Measurements from ENCODE around the gene DMRT3.

The DMRT3 gene, protein sequence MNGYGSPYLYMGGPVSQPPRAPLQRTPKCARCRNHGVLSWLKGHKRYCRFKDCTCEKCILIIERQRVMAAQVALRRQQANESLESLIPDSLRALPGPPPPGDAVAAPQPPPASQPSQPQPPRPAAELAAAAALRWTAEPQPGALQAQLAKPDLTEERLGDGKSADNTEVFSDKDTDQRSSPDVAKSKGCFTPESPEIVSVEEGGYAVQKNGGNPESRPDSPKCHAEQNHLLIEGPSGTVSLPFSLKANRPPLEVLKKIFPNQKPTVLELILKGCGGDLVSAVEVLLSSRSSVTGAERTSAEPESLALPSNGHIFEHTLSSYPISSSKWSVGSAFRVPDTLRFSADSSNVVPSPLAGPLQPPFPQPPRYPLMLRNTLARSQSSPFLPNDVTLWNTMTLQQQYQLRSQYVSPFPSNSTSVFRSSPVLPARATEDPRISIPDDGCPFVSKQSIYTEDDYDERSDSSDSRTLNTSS

DNA sequence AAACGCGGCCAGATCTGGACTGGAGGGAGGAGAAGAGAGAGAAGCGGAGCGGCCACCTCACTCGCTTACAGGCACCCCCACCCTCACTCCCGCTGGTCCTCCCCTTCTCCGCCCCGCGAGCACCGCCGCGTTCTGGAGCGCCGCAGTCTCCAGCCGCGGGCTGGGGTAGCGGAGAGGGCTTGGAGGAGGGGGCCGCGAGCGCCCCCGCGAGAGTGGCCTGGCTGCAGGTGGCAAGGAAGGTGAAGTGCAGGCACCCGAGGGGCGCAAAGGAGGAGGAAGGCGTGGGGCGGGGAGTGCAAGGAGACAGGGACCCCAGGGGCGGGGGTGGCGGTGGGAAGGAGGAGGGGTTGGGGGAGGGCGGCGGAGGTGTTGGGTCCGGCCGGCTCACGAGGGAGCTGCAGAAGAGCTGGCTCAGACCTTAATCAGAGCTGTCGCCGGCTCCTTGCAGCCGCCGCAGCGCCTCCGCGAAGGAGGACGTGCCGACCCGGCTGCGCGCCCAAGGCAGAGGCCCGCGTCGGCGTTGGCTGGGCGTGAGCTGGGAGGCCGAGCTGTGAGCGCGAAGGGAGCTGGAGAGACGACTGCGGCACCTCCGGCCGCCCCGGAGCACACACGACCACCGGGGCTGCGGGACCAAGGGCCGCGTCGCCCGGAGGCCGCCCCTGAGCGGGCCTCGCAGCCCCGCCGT, at the start of gene DMRT3:
DMRT3 (plus strand) TSS at position 398 of the 685 bp plus-strand sequence. CDS start 347 bp downstream, outside the sequence.
- DNase-seq (ENCODE audit: low spot score), result no peak

DNA sequence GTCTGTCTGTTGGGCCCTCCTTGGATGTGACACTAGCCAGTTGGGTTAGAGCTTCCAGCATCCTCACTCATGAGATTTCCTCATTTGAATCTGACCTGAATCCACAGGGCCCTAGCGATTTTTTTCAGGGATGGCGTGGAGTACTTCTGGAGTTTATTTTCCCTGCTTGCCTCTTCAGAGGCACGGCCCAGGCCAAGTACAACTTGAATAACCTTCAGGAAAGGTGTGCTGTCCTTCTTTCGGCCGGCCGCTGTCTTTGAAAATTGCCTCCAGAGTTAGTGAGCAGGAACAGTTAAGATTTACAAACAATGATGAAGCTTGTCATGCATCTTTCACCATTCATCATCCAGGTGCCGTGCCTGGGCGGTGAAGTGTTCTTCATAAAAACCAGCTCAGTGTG, 49.5 kb upstream of the DMRT3 start:
- DNase-seq (ENCODE audit: low spot score), result no peak

DNA sequence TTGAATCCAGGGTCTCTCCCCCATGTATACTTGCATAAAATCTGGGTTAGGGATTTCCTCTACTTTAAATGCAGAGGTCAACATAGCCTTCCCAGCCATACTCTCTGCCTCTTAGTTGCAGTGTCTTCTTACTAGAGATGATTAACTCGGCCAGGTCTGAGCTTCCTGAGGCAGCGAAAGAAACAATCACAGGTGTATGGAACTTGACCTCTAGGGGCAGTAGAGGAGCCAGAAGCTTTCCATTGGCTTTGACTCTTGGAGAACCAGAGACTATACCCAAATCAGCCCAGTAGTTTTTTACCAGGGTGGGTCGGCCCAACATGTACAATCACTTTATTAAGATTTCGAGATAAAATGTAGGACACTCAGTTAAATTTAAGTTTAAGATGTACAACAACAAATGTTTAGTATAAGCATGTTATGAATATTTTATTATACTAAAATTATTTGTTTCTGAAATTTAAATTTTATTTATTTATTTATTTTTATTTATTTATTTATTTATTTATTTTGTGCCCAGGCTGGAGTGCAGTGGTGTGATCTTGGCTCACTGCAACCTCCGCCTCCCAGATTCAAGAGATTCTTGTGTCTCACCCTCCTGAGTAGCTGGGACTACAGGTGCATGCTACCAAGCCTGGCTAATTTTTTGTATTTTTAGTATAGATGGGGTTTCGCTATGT, 48.0 kb upstream of the DMRT3 start:
- no peak for DNase-seq (ENCODE audit: low spot score)

DNA sequence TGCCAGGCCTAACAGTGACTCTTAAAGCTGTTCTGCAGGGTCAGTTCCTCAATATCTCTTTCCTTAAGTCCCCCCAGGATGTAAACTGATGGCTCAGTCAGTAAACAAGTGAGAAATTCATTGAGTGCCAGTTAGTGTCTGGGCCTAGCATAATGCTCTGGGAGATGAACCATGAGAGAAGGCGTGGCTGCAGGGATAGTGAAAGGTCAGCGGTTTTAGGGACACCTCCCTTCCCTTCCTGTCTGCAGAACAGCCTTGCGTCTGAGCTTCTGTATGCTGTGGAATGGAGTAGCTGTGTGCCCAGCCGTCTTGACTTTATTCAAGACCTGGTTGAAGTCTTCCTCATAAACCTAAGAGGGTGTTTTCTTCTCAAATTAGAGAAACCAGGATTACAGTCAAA, 46.7 kb upstream of the DMRT3 start:
- no peak for DNase-seq (ENCODE audit: low spot score)

DNA sequence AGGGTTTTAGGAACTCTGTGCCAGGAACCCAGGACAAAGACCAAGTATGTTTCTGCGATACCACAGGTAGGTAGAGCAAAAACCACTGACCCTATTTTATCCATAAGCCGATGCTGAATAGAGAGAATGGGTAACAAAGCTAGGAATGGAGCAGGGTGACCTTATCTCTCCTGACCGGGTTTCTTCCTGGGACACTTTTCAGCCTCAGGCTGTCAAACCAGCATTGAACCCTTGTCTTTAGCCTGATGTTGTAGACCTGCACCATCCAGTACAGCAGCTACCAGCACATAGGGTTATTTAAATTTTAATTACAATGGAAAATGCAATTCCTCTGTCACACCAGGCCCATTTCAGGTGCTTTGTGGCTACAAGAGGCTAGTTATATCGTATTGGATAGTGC, 43.1 kb upstream of the DMRT3 start:
- no peak for DNase-seq (ENCODE audit: low spot score)

DNA sequence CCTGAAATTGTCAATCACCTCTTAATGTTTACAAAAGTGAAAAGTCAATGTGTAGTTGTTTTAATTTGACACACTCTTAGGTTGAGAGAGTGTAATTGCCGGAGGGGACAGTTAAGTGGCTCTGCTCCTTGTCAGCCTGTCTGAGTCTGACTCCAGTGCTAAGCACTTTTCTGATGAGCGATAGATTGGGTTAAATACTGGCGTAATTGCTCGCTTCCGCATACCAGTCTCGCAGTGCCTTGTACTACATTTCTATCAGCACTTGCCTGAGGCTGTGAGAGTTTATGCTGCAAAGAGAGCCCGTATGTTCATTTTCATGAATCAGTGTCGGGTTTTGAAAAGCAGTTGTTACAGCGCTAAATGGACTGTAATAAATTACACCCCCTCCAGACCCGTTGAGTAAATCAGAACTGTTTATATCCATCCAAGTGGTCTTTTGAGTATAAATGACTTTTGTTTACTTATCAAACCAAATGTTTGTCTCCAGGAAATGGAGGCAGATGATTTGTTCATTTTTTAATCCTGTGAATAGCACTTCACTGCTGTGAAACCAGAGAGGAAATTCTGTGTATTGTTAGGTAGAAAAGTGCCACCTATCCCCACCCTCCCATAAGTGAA, 41.0 kb upstream of the DMRT3 start:
- DNase-seq (ENCODE audit: low spot score), result no peak

DNA sequence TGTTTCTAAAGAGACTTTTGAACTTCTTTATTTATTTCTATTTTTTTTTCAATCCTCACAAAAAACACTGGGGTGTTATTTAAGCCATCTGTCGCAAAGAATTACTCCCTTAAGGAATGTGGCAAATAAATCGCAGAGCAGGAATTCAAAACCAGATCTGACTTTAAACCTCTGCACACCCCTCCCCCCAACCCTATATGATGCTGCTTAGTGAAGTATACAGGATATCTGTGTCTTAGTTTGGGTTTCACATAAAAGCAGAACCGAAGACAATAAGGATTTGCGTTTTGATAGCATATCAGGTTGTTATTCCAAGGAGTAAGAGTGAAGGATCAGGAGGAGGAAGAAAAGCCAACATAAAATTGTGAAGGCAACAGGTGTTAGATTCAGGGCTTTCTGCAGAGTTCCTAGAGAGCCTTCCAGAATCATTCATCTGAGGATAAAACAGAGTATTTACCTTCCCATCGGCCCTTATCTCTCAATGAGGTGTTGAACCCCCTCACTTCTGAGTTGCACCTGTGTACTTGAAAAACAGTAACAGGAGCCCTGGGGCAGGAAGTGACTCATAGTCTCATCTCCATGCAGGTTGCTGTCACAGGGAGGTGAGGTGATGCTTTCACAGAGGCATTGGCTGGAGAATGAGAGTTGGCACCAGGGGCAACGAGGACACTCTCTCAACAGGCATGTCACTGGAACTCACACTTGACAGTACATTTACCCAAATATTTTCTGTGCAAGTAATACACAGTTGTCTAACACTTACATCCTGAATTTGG, 33.5 kb upstream of the DMRT3 start:
- no peak for DNase-seq (ENCODE audit: low spot score)

DNA sequence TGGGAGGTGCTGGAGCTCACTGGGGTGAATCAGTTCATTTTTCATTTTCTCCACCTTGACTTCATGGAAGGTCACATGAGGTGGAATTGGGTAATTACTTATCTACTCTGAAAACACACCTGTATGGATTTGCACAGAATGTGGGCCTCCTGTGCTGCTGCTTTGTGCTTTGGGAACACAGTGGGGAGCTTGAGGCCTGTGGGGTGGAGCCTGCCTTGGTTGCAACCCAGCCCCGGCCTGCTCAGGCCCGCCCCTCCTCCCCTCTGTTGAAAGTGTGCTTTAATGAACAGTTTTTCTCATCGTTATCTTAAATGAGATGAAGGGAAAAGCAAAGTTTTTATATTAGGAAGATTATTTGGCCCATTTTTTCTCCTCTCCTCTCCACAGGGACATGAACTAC, 28.5 kb upstream of the DMRT3 start:
- no peak for DNase-seq (ENCODE audit: low spot score)

DNA sequence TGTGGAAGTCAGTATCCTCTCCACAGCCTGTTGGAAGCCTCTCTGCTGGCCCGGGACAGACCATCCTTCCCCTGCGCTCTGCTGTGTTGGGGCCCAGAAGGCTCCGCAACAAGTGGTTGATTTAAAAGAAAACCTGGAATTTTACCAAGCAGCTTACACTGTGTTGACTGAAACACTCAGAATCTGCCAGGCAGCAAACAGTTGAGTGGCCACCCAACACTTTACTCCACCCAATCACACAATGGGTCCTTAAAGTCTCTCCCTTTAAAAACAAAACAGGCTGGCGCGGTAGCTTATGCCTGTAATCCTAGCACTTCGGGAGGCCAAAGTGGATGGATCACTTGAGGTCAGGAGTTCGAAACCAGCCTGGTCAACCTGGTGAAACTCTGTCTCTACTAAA, 28.0 kb upstream of the DMRT3 start:
- no peak for DNase-seq (ENCODE audit: low spot score)

DNA sequence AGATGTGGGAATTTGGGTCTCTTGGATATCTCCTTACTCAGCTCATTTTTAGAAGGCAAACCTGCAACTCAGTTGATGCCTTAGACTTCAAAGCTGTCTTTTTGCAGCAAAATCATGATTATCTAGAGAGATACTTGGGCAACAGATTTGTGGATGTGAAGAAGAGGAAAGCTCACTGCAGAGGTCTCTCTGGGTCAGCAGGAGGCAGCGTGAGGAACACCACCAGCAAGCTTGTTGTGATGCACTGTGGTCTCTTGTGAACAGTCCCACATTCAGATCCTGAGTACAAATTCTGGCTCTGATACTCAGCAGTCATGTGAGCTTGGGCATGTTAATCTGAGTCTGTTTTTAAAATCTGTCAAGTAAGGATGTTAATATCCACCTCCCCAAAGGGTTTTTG, 26.3 kb upstream of the DMRT3 start:
- DNase-seq (ENCODE audit: low spot score), result no peak

DNA sequence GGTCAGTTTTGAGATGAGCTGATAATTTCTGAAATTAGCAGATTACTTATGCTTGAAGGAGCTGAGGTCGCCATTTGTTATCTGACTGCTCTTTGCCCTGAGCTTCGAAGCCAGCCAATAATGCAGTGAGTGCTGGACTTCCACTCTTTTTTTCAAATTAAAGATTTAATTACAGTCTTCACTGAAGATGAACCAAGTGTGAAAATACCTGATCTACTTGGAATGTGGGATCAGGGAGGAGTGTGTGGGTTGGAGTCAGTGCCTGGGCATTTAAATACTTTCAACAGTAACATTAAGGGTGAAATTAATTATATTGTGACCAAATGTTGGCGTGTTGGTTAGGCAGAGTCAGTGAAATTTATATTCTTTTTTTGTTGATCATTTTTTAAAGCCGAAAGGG, 23.9 kb upstream of the DMRT3 start:
- no peak for DNase-seq (ENCODE audit: low spot score)

DNA sequence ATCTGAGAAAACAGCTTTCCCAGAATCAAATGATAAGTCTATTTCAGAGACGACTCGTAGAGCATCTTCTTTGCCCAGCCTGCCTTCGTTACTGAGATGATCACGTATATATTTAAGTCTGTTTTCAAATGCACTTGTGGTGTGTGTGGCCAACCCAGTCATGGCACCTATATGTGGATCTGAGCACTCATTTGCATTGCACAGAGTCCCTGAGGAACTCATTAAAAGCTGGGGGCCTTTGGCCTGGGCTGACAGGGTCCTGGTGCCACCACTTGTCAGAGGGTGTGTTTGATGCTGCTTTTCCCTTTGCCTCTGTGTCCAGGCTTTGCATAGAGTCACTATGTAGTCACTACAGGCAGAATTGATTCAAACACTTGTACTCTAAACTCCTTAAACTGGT, 17.4 kb upstream of the DMRT3 start:
- no peak for DNase-seq (ENCODE audit: low spot score)

DNA sequence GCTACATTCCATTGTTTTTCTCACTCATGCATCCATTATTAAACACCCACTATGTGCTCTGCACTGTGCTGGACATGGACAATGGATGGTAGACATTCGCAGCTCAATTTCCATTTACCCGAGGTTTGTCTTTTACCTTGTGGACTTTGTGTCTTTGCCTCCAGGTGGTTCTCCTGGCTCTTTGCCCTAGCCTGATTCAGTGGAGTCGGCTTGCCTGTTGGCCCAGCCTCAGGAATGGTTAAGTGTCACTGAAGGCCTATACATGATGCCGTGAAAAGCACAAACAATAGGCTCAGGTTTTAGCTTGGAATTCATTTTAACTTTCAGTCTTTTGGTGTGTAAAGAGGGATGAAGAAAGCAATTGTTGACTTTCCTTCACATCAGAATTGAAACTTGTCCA, 16.5 kb upstream of the DMRT3 start:
- DNase-seq (ENCODE audit: low spot score), result no peak

DNA sequence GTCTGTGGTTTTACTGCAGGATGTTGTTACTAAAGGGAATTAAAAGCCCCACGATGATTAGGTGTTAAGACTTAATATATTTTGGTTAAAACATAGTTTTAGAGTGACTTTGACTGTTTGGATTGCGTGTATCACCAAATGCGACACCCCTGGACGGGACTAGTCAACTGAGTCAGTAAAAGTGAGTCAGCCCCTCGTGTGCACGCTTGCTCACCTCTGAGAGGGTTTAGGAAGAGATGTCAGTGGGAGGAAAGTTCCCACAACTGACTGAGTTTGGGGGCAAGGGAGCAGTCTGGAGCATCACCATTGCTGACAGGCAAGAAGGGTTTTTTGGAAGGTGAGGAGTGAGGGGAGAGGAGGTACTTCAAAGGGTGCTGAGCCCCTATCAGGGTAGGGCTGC, 14.4 kb upstream of the DMRT3 start:
- DNase-seq (ENCODE audit: low spot score), result no peak

DNA sequence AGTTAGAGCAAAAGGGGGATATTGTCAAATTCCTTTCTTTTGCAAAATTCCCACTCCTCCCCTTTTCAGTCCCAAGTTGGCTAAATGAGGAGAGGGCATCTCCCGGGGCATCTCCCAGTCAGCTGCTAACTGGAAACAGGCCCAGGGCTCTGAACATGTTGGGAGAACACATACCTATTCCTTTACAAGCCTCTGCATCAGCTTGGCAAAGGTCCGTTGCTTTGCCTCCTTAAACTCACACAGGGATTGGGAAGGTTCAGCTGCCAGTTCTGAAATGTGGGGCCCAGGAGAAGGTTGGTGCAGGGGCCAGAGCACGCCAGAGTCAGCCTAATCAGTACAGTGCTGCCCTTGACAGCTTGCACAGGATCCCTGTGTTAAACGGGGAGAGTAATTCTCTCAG, 11.0 kb upstream of the DMRT3 start:
- DNase-seq (ENCODE audit: low spot score), result no peak

DNA sequence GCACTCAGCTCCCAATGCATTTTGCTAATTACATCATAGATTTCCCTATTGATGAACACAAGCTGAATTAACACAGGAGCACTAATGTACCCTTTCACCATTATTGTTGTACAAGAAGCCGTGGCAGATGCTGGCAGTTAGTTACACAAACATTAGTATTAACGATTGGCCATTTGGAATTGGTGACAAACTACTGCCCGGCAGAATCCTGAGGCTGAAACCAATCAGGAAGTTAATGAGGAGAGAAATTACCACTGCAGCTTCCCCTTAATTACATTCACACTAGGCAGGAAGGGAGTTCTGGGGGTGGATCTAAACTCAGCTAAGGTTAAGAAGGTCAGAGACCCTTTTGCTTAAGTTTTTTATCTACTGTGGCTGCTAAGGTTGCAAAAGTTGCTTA, 9.6 kb upstream of the DMRT3 start:
- no peak for DNase-seq (ENCODE audit: low spot score)

DNA sequence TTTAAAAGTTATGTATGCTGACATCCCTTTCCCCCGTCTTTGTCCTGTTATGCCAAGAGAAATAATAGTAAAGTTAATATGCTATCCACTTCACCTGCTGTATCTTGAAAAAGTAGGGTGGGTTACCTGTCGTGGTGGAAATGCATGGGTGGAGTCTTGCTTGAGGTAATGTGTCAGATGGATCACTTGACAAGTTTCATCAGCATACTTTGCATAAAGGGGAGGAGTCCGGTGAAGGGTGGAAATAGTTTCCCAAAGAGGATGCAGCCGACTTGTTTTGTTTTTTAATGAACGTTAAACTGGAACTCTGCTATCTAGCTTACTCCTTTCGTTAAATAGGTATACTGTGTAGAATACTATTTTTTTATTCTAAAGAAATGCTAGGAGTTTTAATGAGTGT, 9.0 kb upstream of the DMRT3 start:
- DNase-seq (ENCODE audit: low spot score), result no peak

DNA sequence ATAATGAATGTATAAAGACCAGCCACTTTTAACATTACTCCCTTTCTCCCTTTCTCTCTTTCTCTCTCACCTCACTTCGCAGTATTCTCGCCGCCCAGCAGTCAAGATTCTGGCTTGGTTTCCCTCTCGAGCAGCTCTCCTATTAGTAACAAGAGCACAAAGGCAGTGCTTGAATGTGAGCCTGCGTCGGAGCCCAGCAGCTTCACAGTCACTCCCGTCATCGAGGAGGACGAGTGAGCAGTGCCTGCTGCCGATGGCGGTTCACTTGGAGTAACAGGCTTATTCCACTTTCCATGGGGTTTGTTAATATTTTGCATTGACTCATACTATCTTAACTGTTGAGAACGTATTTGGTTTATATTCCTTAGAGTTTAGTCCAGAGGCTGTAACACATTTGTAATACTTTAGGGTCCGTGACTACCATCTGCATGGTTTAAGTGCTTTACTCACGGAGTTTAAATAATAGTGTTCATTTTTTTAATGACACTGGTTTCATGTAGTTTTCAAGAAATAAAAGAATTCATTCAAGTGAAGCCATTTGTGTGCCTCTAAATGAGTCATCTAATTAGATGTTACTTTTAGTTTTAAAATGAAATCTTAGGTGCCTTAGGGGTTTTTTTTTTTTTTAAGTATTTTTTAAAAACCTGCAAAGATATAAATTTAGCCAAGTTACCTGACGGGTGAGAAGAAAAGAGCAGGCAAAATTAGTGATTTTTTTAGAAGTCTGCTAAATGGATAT, 8.4 kb upstream of the DMRT3 start:
- DNase-seq (ENCODE audit: low spot score), result no peak

DNA sequence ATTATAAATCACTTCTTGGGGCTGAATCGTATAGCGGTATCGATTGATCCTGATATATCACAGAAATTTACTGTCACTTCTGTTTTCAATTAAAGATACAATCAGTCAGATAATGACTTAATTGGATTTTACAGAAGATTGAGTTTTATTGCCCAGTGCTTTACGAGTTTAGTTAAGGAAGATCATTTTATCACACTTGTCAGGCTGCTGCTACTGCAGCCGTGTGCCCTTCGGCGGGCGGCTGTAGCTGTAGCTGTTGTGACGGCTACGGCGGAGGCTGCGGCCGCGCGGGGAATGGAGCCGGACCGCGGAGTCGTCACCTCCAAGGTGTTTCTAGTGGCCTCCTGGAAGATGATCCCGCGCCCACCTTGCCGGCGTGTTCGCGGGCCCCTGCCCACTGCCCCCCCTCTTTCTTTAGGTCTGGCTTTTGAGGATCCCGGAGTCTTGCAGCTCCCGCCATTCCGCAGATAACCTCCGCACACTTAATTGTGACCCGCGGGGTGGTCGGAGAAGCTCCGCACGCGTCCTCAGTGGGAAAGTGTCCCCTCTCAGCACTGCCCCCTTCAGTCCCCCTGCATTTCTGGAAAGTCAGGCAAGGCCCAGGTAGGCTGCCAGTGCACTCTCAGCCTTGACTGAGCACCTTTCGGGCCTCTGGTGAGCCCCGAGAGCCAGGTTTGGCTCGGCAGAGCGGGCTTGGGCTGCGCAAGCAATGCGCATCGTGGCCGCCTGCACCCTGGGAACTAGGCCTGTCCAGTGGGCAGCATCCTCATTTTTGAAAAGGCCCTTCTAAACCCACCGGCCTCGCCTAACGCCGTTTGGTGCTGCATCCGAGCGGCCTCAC, 6.9 kb upstream of the DMRT3 start:
- no peak for DNase-seq (ENCODE audit: low spot score)
